ENCODE results near the gene HSF5.
A peak's percentile ranks its signal among the peaks of the same experiment; 100 is the strongest.
"Not testable (repeated sequence)": the region's sequence is repeated elsewhere in the genome, so short reads cannot be mapped to it uniquely, and the experiment has no call there.

The HSF5 gene

GRCh38 chr17:58412961-58413586 lies 75.1 kb downstream of the HSF5 start:
- peak; percentile 69 for DNase-seq (ENCODE audit: low spot score)

GRCh38 chr17:58412064-58412703 lies 76.0 kb downstream of the HSF5 start:
- no peak for DNase-seq (ENCODE audit: low spot score)

DNA sequence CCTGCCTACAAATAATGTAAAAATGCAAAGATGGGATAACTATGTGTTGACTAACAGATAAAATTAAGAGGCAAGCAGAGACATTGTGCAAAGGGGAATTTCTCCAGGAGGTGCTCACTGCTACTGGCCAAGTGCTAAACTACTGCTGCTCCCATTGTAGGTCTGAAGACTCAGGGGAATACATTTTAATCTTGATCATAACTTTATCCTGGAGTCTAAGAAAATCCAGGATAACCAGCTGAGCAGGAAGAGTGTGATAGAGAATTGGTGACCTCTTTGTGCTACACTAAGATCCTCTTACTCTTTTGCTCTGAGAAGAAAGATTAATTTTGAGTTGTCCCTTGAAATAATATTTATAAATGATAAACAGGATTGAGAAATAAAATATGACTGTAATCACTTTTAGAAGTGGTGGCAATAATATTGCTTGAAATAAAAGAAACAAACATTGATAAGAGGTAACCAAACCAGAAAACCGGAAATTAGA lies 76.8 kb downstream of the HSF5 start:
- no peak for DNase-seq (ENCODE audit: low spot score)

- DNase-seq (ENCODE audit: low spot score): no peak
These were observed 77.3 kb downstream of the HSF5 start for GRCh38 chr17:58410714-58411407.

- DNase-seq (ENCODE audit: low spot score): no peak
These were observed 78.8 kb downstream of the HSF5 start for GRCh38 chr17:58409432-58409831.

DNA sequence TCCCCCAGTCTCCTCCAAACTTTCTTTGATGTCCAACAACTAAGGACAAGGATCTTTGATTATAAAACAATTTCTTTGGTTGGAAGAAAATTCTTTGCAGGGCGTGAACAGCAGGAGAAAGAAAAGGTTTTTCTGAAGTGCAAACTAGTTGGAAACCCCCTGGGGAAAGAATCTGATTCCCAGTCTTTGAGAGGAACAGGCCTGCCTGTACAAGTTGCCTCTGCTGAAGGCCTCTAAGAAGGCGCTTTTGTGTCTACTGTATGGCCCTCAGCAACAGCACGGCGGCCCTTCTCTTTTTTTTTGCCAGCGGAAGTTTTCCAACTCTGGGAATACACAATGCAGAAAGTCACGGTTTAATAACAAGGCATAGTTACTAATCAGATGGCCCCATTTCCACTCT lies 84.9 kb downstream of the HSF5 start:
- no peak for DNase-seq (ENCODE audit: low spot score)

- DNase-seq (ENCODE audit: low spot score): peak; percentile 57
These were observed 85.5 kb downstream of the HSF5 start for GRCh38 chr17:58402679-58403078.

GRCh38 chr17:58402047-58402446 lies 86.2 kb downstream of the HSF5 start:
- peak; percentile 81 for DNase-seq (ENCODE audit: low spot score)

- DNase-seq (ENCODE audit: low spot score): no peak
These were observed 86.9 kb downstream of the HSF5 start for GRCh38 chr17:58401287-58401686.

GRCh38 chr17:58400826-58401225 lies 87.4 kb downstream of the HSF5 start:
- no peak for DNase-seq (ENCODE audit: low spot score)

DNA sequence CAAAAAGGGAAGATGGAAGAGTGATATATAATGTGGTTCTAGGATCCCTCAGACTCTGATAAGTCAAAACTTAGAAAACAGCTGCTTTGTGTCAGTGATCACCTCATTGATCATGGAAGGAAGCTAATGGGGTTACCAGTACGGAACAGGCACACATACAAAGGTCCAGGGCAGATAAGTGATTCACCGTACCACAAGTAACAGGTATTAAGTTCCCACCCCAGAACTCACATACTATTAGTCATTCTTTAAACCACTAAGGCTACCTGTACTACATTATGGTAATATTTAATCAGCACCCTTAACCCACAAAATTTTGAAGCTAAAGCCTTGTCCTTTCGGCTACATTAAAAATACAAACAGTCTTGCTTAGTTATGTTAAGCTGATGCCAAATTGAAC lies 88.2 kb downstream of the HSF5 start:
- DNase-seq (ENCODE audit: low spot score): peak; percentile 79

GRCh38 chr17:58398574-58399266 lies 89.5 kb downstream of the HSF5 start:
- DNase-seq (ENCODE audit: low spot score): no peak

- not testable (repeated sequence) for DNase-seq (ENCODE audit: low spot score)
These were observed 90.8 kb downstream of the HSF5 start for GRCh38 chr17:58397421-58397820.

GRCh38 chr17:58396173-58396572 lies 92.0 kb downstream of the HSF5 start:
- no peak for DNase-seq (ENCODE audit: low spot score)

GRCh38 chr17:58394534-58395223 lies 93.5 kb downstream of the HSF5 start:
- DNase-seq (ENCODE audit: low spot score): peak; percentile 89

- peak; percentile 99 for DNase-seq (ENCODE audit: low spot score)
These were observed 96.8 kb downstream of the HSF5 start for GRCh38 chr17:58391302-58391984.

DNA sequence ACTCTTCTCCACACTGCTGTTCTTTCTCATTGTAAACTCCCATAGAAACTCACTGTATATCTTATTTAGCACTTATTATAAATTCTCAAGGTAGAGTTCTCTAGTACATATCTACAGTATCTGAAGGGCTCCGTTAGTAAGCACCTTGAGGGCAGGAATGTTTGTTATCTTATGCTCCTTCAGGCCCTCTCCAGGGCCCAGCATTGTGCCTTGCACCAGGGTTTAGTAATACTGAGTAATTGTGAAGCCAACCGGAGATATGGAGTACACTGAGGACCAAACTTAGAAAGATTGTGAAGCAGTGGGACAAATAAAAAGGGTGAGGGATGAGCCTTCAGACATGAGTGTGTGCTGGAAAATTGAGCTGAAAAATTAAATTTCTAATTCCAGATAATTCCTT lies 97.3 kb downstream of the HSF5 start:
- DNase-seq (ENCODE audit: low spot score): no peak

DNA sequence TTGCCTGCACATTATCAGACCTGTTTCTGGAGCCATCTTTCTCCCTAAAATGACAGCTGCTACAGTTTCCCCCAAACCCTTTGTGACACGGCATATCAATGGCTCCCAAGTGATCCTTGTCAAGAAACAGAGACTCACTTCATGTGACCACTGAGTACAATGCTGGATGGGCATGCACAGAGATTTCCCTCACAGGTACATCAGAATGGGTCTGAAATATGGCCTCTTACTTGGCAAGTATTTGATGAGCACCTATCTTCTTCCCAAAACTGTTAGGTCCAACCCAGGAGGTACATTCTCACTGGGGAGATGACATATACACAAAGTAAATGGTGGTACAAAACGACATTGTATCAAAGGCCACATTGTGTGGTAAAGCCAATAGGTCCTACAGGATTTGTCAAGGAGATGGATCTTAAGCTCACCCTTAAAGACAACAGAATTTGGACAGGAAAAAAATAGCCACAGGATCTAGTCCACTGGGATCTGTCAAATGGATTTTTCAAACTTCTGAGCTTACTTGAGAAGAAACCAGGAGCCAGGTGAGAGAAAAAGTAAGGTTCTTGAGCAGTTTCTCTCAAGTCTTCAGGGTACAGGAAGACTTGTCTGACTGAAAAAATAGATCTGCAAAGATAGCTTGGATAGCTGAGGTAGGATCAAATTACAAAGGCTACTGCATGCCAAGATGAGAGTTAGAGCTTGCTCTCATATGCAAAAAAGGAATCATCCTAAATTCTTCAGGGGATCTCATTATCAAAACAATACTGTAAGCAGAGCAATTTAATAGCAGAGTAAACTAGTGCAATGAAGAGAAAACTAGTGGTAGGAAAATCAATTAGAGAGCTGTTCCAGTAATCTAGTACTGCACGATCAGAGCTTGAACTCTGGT lies 99.7 kb downstream of the HSF5 start:
- DNase-seq (ENCODE audit: low spot score): no peak

- DNase-seq (ENCODE audit: low spot score): peak; percentile 81
These were observed 100.4 kb downstream of the HSF5 start for GRCh38 chr17:58387834-58388233.

GRCh38 chr17:58386708-58387107 lies 101.5 kb downstream of the HSF5 start:
- no peak for DNase-seq (ENCODE audit: low spot score)
